Keratinocyte (primary cell): ENCODE results near the gene FAF2. TPM values are rescaled to one million over a fixed set of nuclear protein-coding genes. Genes with fewer than 3 reads are reported as not detected.

Experiments
- DNase-seq: peaks from one replicate; pipeline ENCODE4 v3.0.0-alpha.2; 2011; ENCODE audit warnings: low read depth, missing footprints, low spot score
- FAIRE-seq: peaks from 2 replicates; lab custom pipeline; 2011; peaks lifted over from hg19 to GRCh38; lab: Jason Lieb, UNC
- H2AFZ ChIP-seq: 2 replicates; pipeline ENCODE4 v1.6.0; 2012; ENCODE audit warnings: low read length, control low read depth, inconsistent platforms; ENCODE audit not compliant: control insufficient read depth
- H3K27ac ChIP-seq: 2 replicates; pipeline ENCODE4 v1.5.1; 2011; ENCODE audit warnings: low read length; ENCODE audit not compliant: control insufficient read depth, insufficient read depth
- H3K27me3 ChIP-seq: 3 replicates; pipeline ENCODE4 v1.6.0; 2011; ENCODE audit warnings: low read length; ENCODE audit not compliant: control insufficient read depth, insufficient read depth; ENCODE audit errors: extremely low read depth
- H3K36me3 ChIP-seq, 2 experiments: 2 replicates in 1 of 2; 3 replicates in 1 of 2; pipeline ENCODE4 v1.5.1; 2011; ENCODE audit warnings: low read length in 2 of 2, mild to moderate bottlenecking in 1 of 2; ENCODE audit not compliant: control insufficient read depth in 2 of 2, insufficient read depth in 2 of 2; ENCODE audit errors: extremely low read depth in 1 of 2
- H3K4me1 ChIP-seq: 3 replicates; pipeline ENCODE4 v1.5.1; 2011; ENCODE audit warnings: low read length; ENCODE audit not compliant: control insufficient read depth, insufficient read depth; ENCODE audit errors: extremely low read depth
- H3K4me2 ChIP-seq: 3 replicates; pipeline ENCODE4 v1.6.0; 2011; ENCODE audit warnings: low read depth, low read length; ENCODE audit not compliant: control insufficient read depth, insufficient read depth; ENCODE audit errors: extremely low read depth
- H3K4me3 ChIP-seq, 3 experiments: fragments of 200-600 bp in 1 of 3; sonication (generic) in 1 of 3; 2 replicates in 2 of 3; 3 replicates in 1 of 3; pipeline ENCODE4 v1.5.1; 2011 to 2016; ENCODE audit warnings: low read length in 3 of 3, mild to moderate bottlenecking in 3 of 3, control low read depth in 2 of 3, inconsistent platforms in 1 of 3, low read depth in 1 of 3, mixed read lengths in 1 of 3, mixed run types in 1 of 3, moderate library complexity in 1 of 3; ENCODE audit not compliant: control insufficient read depth in 2 of 3, insufficient read depth in 2 of 3; ENCODE audit errors: extremely low read depth in 1 of 3
- H3K79me2 ChIP-seq: 2 replicates; pipeline ENCODE4 v1.6.0; 2012; ENCODE audit warnings: low read length; ENCODE audit not compliant: control insufficient read depth, insufficient read depth
- H3K9ac ChIP-seq: 3 replicates; pipeline ENCODE4 v1.6.0; 2011; ENCODE audit warnings: low read length; ENCODE audit not compliant: control insufficient read depth, insufficient read depth; ENCODE audit errors: extremely low read depth
- H3K9me1 ChIP-seq: 3 replicates; pipeline ENCODE4 v1.6.0; 2011; ENCODE audit warnings: low read length; ENCODE audit not compliant: control insufficient read depth, insufficient read depth; ENCODE audit errors: extremely low read depth
- H3K9me3 ChIP-seq: 2 replicates; pipeline ENCODE4 v1.5.1; 2012; ENCODE audit warnings: low read depth, low read length; ENCODE audit not compliant: control insufficient read depth
- H4K20me1 ChIP-seq: 3 replicates; pipeline ENCODE4 v1.6.0; 2011; ENCODE audit warnings: low read length; ENCODE audit not compliant: control insufficient read depth, insufficient read depth; ENCODE audit errors: extremely low read depth
- CTCF ChIP-seq, 3 experiments: IDR thresholded peaks in 1 of 3; conservative IDR thresholded peaks in 1 of 3; optimal IDR thresholded peaks in 1 of 3; 2 replicates in 2 of 3; 3 replicates in 1 of 3; pipeline versions ENCODE3 to v1.5.1; 2011; ENCODE audit warnings: low read length in 3 of 3, mild to moderate bottlenecking in 3 of 3, moderate library complexity in 2 of 3, control low read depth in 1 of 3, inconsistent platforms in 1 of 3; ENCODE audit not compliant: insufficient read depth in 2 of 3; ENCODE audit errors: extremely low read depth in 1 of 3
- EZH2 ChIP-seq: IDR thresholded peaks from one replicate; pipeline ENCODE4 v1.6.1; 2012; ENCODE audit warnings: inconsistent platforms, mild to moderate bottlenecking, low read length, moderate library complexity
- dilution Hi-C: fragments of 300-500 bp; cut with MboI; formaldehyde crosslinking; loops from one replicate; pipeline ENCODE4 v1.7.0; 2020; ENCODE audit warnings: low sequenced_read_pairs; ENCODE audit not compliant: extremely low pct_ligation_motif_present
- polyA plus RNA-seq, 5 experiments: library from polyadenylated mRNA; depleted of rRNA in 3 of 5; stranded (reverse) in 3 of 5; stranded (forward) in 1 of 5; unstranded in 1 of 5; fragments of >200 nt; gene quantifications; 1 replicate in 1 of 5; 2 replicates in 3 of 5; 3 replicates in 1 of 5; pipeline versions ENCODE4 v1.2.1 to v1.2.3, GENCODE V29; 2011 to 2012; ENCODE audit warnings: missing spikeins in 2 of 5, low read depth in 1 of 5, low replicate concordance in 1 of 5
- small RNA-seq, 3 experiments: library from RNA; depleted of rRNA; stranded (forward); fragments of <200 nt; gene quantifications; one replicate each; pipeline ENCODE3, GENCODE V24; 2012; ENCODE audit warnings: low read depth in 3 of 3, low replicate concordance in 1 of 3; ENCODE audit not compliant: insufficient read length in 3 of 3

The FAF2 gene
- polyA plus RNA-seq, 1 donor (not counting 4 experiments of a cell fraction or from before 2014, with no cell fraction given): 52.9 TPM

GRCh38 chr5:176557846-176558245 is 109.7 kb downstream of the FAF2 start:
- dilution Hi-C loops: no loop called here
- FAIRE-seq (no peak), DNase-seq (no peak)
- Histone ChIP-seq H4K20me1 (no peaks in the 10 kb centered on the region), H3K4me2 (no peak overlapping the region), H3K4me3 (no peak overlapping the region), H3K9ac (no peak overlapping the region), H3K4me1 (peaks cover 21% of the 10 kb centered on the region), H3K79me2 (no peaks in the 10 kb centered on the region), H3K9me3 (no peaks in the 10 kb centered on the region), H3K27ac (no peak overlapping the region), H3K9me1 (no peaks in the 10 kb centered on the region), H2AFZ (no peak overlapping the region), H3K27me3 (no peaks in the 10 kb centered on the region), H3K36me3 (no peaks in the 10 kb centered on the region)
- no peak for TF ChIP-seq EZH2
- no peak for TF ChIP-seq CTCF (optimal IDR thresholded peaks at IDR 0.05 in 1 of 3, IDR thresholded peaks at IDR 0.05 in 1 of 3, conservative IDR thresholded peaks at IDR 0.05 in 1 of 3; ENCODE audit: extremely low read depth in 1 of 3, insufficient read depth in 2 of 3, low read length in 3 of 3)

Small RNA genes lying within 50 kb of the gene (small RNA-seq; reads per million reads assigned to genes)
- gene AC010297.1 (0 reads per million in 3 experiments), gene RF00019 (0 reads per million in 3 experiments), gene RN7SL684P (0 reads per million in 3 experiments)

Other genes starting within 250 kb of the FAF2 start
- 3.6 to 11.4 TPM (median 5.2 TPM) in 3 replicates for gene SIMC1, start 210.0 kb upstream of the FAF2 start, polyA plus RNA-seq
- 100 to 128 TPM (median 112 TPM) in 3 replicates for gene KIAA1191, start 86.6 kb upstream of the FAF2 start, polyA plus RNA-seq
- 0.70 to 2.4 TPM (median 1.6 TPM) in 3 replicates for gene ARL10, start 82.9 kb upstream of the FAF2 start, polyA plus RNA-seq
- gene NOP16, start 59.8 kb upstream of the FAF2 start, polyA plus RNA-seq: 73.3 to 101 TPM (median 96.7 TPM) in 3 replicates
- 74.6 to 91.4 TPM (median 87.9 TPM) in 3 replicates for gene HIGD2A, start 59.6 kb upstream of the FAF2 start, polyA plus RNA-seq
- 326 to 485 TPM (median 427 TPM) in 3 replicates for gene CLTB, start 31.8 kb upstream of the FAF2 start, polyA plus RNA-seq
- 5.3 to 9.9 TPM (median 6.4 TPM) in 3 replicates for gene RNF44, start 89.0 kb downstream of the FAF2 start, polyA plus RNA-seq
- 0.01 TPM in 2 of 3 replicates, not detected in the other for gene CDHR2, start 101.0 kb downstream of the FAF2 start, polyA plus RNA-seq
- 4.0 to 4.6 TPM (median 4.4 TPM) in 3 replicates for gene GPRIN1, start 161.8 kb downstream of the FAF2 start, polyA plus RNA-seq
- 0.21 to 1.00 TPM (median 0.69 TPM) in 3 replicates for gene SNCB, start 182.1 kb downstream of the FAF2 start, polyA plus RNA-seq
- not detected in 3 replicates for gene EIF4E1B, start 182.3 kb downstream of the FAF2 start, polyA plus RNA-seq
- gene TSPAN17, start 199.1 kb downstream of the FAF2 start, polyA plus RNA-seq: 53.1 to 72.7 TPM (median 57.2 TPM) in 3 replicates